H1 (cell line): Measurements from ENCODE around the gene MROH2A.

Experiments used
- ATF3 ChIP-seq: IDR thresholded peaks from 2 replicates; pipeline ENCODE4 v1.6.1; 2011; ENCODE audit warnings: low read depth, mild to moderate bottlenecking, low read length; ENCODE audit not compliant: insufficient read depth
- CTCF ChIP-seq, 3 experiments: IDR thresholded peaks; 1 replicate in 2 of 3; 2 replicates in 1 of 3; pipeline versions ENCODE4 v1.5.1 to v1.6.1; 2011; ENCODE audit warnings: low read length in 3 of 3, mild to moderate bottlenecking in 3 of 3, inconsistent platforms in 2 of 3, low read depth in 1 of 3, moderate library complexity in 1 of 3; ENCODE audit not compliant: insufficient read depth in 1 of 3; ENCODE audit errors: control extremely low read depth in 1 of 3
- MAX ChIP-seq: IDR thresholded peaks from 2 replicates; pipeline ENCODE4 v1.6.1; 2012; ENCODE audit warnings: inconsistent platforms
- RAD21 ChIP-seq, 2 experiments: IDR thresholded peaks in 1 of 2; conservative IDR thresholded peaks in 1 of 2; 2 replicates each; pipeline ENCODE4 v1.6.1; 2011; ENCODE audit warnings: low read depth in 2 of 2, low read length in 2 of 2, improper control_type of control experiment in 1 of 2, inconsistent platforms in 1 of 2, mild to moderate bottlenecking in 1 of 2, moderate library complexity in 1 of 2
- SP1 ChIP-seq: IDR thresholded peaks from 2 replicates; pipeline ENCODE4 v1.6.1; 2011; ENCODE audit warnings: low read depth, low read length

GRCh38 chr2:233728723-233729301, 49.3 kb upstream of the MROH2A start, which contains the start of gene UGT1A3:
- TF ChIP-seq MAX (no peak), CTCF (IDR thresholded peaks at IDR 0.05; ENCODE audit: control extremely low read depth in 1 of 3, insufficient read depth in 1 of 3, low read depth in 1 of 3, low read length in 3 of 3) (no peak), RAD21 (IDR thresholded peaks at IDR 0.05 in 1 of 2, conservative IDR thresholded peaks at IDR 0.05 in 1 of 2; ENCODE audit: low read depth in 2 of 2, low read length in 2 of 2) (no peak), ATF3 (no peak), SP1 (no peak)
